SU-DHL-6 (cell line): ENCODE results near the gene SYT11.

Experiments used
- EZH2phosphoT487 ChIP-seq: fragments of 200-600 bp; sonication (generic), shearing (Covaris generic); conservative IDR thresholded peaks from 2 replicates; pipeline ENCODE4 v1.6.1; 2018; ENCODE audit warnings: mild to moderate bottlenecking, antibody characterized with exemption, low read length, moderate library complexity, mixed read lengths
- TF ChIP-seq, protein P1 (sequence below): fragments of 200-600 bp; sonication (generic); IDR thresholded peaks from one replicate; pipeline ENCODE4 v1.5.1; 2017; ENCODE audit warnings: antibody characterized with exemption, mild to moderate bottlenecking, low read length, moderate library complexity; ENCODE audit not compliant: insufficient read depth, poor library complexity, severe bottlenecking

DNA sequence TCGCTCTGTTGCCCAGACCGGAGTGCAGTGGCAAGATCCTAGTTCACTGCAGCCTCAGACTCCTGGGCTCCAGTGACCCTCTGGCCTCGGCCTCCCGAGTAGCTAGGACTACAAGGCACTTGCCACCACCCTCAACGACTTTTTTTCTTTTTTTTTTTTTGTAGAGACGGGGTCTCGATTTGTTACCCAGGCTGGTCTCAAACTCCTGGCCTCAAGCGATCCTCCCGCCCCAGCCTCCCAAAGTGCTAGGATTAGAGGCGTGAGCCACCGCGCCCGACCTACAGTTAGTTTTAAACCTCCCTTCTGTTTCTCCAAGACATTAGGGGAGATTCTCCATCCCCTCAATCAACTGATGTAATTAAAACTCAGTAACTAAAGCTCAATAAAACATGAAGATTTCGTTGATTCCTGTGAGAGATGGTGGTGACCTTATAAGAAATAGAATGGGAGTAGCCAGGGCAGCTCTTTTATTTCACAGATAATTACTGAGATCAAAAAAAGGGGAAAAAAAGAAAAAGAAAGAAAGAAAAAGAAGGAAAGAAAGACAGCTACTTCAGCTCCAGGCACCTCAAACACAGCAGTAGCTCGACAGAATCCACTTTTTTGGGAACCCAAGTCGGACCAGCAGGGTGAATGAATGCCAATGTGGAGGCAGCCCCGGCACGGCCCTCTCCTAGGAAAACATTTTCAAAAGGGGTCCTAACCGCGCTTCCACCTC, 3.0 kb upstream of the SYT11 start:
- TF ChIP-seq, protein P1, sequence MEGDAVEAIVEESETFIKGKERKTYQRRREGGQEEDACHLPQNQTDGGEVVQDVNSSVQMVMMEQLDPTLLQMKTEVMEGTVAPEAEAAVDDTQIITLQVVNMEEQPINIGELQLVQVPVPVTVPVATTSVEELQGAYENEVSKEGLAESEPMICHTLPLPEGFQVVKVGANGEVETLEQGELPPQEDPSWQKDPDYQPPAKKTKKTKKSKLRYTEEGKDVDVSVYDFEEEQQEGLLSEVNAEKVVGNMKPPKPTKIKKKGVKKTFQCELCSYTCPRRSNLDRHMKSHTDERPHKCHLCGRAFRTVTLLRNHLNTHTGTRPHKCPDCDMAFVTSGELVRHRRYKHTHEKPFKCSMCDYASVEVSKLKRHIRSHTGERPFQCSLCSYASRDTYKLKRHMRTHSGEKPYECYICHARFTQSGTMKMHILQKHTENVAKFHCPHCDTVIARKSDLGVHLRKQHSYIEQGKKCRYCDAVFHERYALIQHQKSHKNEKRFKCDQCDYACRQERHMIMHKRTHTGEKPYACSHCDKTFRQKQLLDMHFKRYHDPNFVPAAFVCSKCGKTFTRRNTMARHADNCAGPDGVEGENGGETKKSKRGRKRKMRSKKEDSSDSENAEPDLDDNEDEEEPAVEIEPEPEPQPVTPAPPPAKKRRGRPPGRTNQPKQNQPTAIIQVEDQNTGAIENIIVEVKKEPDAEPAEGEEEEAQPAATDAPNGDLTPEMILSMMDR = no peak
- no peak for TF ChIP-seq EZH2phosphoT487
